RKO (cell line): ENCODE data around the gene IMPDH1.
A peak's percentile ranks its signal among the peaks of the same experiment; 100 is the strongest.
"Not testable (repeated sequence)": the region's sequence is repeated elsewhere in the genome, so short reads cannot be mapped to it uniquely, and the experiment has no call there.

Source experiments
- DNase-seq: peaks from one replicate; pipeline ENCODE4 v3.0.0-alpha.2; 2016; ENCODE audit warnings: low spot score

The IMPDH1 gene

GRCh38 chr7:128409596-128410450 is at the start of gene IMPDH1:
TSS of gene IMPDH1 (minus strand) at chr7:128409982. CDS start at chr7:128409901, 81 bp downstream.
- peak; percentile 87 for DNase-seq

- peak; percentile 76 for DNase-seq
Measured at GRCh38 chr7:128459394-128459878, 49.7 kb upstream of the IMPDH1 start.

- DNase-seq: no peak
Measured at GRCh38 chr7:128458956-128459355, 49.2 kb upstream of the IMPDH1 start.

- not testable (repeated sequence) for DNase-seq
Measured at GRCh38 chr7:128457385-128457784, 47.6 kb upstream of the IMPDH1 start.

- DNase-seq: peak; percentile 55
Measured at GRCh38 chr7:128456255-128456725, 46.5 kb upstream of the IMPDH1 start.

- DNase-seq: peak; percentile 97
Measured at GRCh38 chr7:128455543-128456254, 45.9 kb upstream of the IMPDH1 start, which contains the start of gene HILPDA. TSS of gene HILPDA (plus strand) at chr7:128455878. CDS start at chr7:128457269, 1,391 bp downstream.

- peak; percentile 53 for DNase-seq
Measured at GRCh38 chr7:128454808-128455542, 45.2 kb upstream of the IMPDH1 start.

- DNase-seq: no peak
Measured at GRCh38 chr7:128453836-128454804, 44.3 kb upstream of the IMPDH1 start.

GRCh38 chr7:128452552-128452951 is 42.8 kb upstream of the IMPDH1 start:
- no peak for DNase-seq

GRCh38 chr7:128450913-128451312 is 41.1 kb upstream of the IMPDH1 start:
- no peak for DNase-seq

- DNase-seq: no peak
Measured at GRCh38 chr7:128450409-128450808, 40.6 kb upstream of the IMPDH1 start.

GRCh38 chr7:128448751-128449302 is 39.0 kb upstream of the IMPDH1 start:
- DNase-seq: no peak

GRCh38 chr7:128447941-128448564 is 38.3 kb upstream of the IMPDH1 start:
- DNase-seq: no peak

- DNase-seq: no peak
Measured at GRCh38 chr7:128446306-128446705, 36.5 kb upstream of the IMPDH1 start.

- no peak for DNase-seq
Measured at GRCh38 chr7:128443831-128444600, 34.2 kb upstream of the IMPDH1 start.

GRCh38 chr7:128442356-128442755 is 32.6 kb upstream of the IMPDH1 start:
- no peak for DNase-seq

- no peak for DNase-seq
Measured at GRCh38 chr7:128437426-128438332, 27.9 kb upstream of the IMPDH1 start.

GRCh38 chr7:128435327-128435686 is 25.5 kb upstream of the IMPDH1 start:
- no peak for DNase-seq
